AG09319 (cell line): ENCODE data around the gene TCERG1.
A peak's percentile ranks its signal among the peaks of the same experiment; 100 is the strongest.

Experiments used
- DNase-seq: peaks from one replicate; pipeline ENCODE4 v3.0.0-alpha.2; 2010; ENCODE audit warnings: low read depth; ENCODE audit errors: extremely low read depth
- CTCF ChIP-seq: IDR thresholded peaks from 2 replicates; pipeline ENCODE4 v1.5.1; 2011; ENCODE audit warnings: low read depth, mild to moderate bottlenecking, inconsistent platforms, low read length, moderate library complexity

TCERG1 gene

GRCh38 chr5:146457431-146457830, 10.3 kb downstream of the TCERG1 start:
- DNase-seq = no peak
- TF ChIP-seq CTCF = no peak

GRCh38 chr5:146458894-146459293, 11.8 kb downstream of the TCERG1 start:
- no peak for DNase-seq
- TF ChIP-seq CTCF = no peak

GRCh38 chr5:146461319-146461718, 14.2 kb downstream of the TCERG1 start:
- TF ChIP-seq CTCF = no peak
- DNase-seq = no peak

- no peak for DNase-seq
- TF ChIP-seq CTCF = no peak
Observed at GRCh38 chr5:146463446-146463845, 16.3 kb downstream of the TCERG1 start.

GRCh38 chr5:146466521-146467349, 19.6 kb downstream of the TCERG1 start:
- no peak for DNase-seq
- peak; percentile 47 for TF ChIP-seq CTCF

- no peak for DNase-seq
- no peak for TF ChIP-seq CTCF
Observed at GRCh38 chr5:146467760-146468159, 20.6 kb downstream of the TCERG1 start.

GRCh38 chr5:146474065-146474464, 26.9 kb downstream of the TCERG1 start:
- no peak for TF ChIP-seq CTCF
- DNase-seq = no peak
